Stimulated activated CD8-positive, alpha-beta memory T cell treated with anti-CD3 and anti-CD28 coated beads, Interleukin-15, amount 100 ng/mL, for 1 hour (primary cell): ENCODE results near the gene DOCK10.

Experiments used
- DNase-seq: peaks from one replicate; pipeline ENCODE4 v3.0.0-alpha.2; 2020; ENCODE audit warnings: low read depth

The DOCK10 gene

DNA sequence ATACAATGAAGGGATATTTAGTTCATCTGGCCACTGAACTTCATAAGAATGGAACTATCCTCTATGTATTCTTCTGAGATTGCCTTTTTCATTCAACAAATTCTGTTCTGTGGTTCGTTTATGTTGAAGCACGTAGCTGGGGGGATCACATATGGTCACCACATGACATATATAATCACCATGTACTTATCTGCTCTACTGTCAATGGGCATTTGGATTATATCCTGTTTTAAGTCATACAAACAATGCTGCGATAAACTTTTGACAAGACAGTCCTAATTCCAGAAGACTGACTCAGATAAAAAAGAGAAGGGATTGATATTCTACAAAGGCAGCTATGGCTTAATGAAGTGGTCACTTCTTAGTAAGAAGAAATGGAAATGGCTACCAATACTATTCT, 210.1 kb downstream of the DOCK10 start:
- DNase-seq, result no peak

DNA sequence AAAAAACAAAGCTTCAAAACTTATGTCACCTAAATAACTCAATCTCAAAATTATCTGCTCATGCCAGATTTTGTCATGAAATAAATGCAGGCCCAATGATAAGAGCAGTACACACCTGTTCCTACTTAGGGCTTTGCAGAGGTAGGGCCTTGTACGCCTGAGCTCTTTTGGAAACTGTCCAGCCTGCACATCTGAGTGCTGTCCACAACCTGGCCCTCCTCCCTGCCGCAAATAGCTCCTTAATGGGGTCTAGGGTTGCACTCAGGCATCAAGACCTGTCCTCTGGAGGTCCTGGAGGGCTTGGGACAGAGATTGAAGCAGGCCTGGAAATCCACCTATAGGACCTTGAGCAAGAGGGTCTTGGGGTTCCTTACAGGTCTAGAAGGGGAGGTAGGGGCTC, 210.7 kb downstream of the DOCK10 start:
- no peak for DNase-seq

DNA sequence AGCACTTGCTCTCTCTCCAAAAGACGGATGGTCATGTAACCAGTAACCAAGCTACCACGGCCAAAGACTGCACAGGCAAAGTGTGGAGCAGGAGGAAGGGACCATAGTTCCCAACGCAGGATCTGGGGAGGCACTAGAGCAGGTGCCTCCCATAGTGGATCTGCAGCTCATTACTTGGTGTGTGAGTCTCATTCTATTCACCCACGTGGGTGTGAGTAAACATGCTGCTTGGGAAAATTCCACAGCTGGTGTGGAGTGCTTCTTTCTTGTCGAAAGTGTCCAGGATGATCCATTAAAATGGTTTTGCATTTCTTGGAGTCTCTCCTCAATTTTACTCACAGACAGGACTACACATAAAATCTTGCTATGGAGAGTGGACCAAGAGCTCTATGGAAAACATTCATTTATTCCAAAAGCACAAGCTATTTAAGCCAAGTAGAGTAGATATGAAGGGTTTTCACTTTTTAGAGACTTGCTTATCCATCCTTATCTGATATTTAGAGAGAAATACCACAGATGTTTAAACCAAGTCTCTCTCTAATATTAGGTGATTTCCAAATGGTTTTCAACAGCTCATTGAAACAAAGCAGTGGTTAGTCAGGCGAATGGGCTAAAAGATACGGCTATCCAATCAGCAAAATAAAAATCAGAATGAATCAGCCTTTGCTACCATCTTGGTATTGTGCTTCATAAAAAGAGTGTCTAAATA, 221.8 kb downstream of the DOCK10 start:
- DNase-seq, result no peak

DNA sequence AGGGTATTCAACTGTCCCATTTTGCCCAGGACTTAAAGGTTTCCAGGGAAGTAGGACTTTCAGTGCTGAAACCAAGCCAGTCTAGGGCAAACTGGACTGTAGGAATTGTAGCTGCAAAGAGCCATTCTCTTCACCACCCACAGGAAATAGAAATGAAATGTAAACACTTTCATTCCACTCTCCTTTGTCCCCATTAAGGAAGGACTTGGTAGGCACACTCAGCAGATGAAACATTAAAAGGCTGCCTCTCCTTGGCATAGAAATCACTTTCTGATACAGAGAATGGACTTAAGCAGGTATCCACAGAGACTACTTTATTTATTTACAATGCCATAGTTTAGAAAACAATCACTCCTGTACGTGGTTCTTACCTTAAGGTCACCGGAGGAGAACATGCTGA, 223.2 kb downstream of the DOCK10 start:
- DNase-seq, result no peak

DNA sequence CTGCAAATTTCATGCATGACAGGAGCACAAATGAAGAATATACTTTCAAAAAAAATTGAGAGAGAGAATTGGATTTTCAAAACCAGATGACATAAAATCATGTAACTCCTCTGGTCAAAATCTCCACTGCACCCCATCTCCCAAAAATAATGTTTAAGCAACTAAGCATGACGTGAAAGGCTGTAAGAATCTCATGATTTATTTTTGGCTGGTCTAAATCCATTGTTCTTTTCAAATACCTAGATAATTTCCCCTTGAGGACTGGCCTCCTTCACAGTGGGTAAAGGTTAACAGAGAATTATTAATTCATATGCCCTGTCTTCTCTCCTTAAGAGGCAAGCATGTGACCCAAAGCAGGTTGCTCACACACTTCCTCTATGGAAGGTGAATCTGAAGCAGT, 224.6 kb downstream of the DOCK10 start:
- DNase-seq, result no peak

DNA sequence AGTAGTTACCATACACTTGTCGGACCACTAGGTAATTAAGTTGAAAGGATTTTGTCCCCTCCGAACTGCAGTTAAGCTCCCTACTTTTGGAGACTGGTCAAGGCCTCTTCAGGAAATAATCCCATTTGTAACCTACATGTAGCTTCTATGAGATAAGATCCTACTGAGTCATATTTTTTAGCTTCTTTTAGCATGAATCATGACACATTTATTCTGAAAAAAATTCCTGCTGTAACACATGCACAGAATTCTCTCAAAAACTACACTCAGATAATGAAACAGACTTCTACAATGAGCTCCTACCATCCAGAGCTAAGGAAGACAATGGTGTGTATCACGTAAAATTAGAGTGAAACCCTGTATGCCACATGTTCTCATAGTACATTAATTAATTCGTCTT, 225.5 kb downstream of the DOCK10 start:
- no peak for DNase-seq

DNA sequence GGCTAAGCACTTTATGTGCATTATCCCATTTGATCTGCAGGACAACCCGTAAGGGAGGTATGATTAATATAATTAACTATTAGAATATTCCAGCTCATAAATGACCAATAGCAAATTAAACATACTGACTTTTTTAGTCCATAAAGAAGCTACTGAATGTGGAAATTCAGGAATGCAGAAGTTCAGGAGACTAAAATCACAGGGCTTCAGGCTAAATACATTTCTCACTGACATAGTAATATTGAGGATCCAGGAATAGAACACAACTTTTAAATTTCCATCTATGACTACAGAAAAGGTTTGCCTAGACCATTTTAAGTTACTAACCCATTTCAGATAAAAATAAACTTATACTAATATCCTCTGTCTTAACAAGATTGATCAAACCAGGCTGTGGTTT, 228.7 kb downstream of the DOCK10 start:
- no peak for DNase-seq

DNA sequence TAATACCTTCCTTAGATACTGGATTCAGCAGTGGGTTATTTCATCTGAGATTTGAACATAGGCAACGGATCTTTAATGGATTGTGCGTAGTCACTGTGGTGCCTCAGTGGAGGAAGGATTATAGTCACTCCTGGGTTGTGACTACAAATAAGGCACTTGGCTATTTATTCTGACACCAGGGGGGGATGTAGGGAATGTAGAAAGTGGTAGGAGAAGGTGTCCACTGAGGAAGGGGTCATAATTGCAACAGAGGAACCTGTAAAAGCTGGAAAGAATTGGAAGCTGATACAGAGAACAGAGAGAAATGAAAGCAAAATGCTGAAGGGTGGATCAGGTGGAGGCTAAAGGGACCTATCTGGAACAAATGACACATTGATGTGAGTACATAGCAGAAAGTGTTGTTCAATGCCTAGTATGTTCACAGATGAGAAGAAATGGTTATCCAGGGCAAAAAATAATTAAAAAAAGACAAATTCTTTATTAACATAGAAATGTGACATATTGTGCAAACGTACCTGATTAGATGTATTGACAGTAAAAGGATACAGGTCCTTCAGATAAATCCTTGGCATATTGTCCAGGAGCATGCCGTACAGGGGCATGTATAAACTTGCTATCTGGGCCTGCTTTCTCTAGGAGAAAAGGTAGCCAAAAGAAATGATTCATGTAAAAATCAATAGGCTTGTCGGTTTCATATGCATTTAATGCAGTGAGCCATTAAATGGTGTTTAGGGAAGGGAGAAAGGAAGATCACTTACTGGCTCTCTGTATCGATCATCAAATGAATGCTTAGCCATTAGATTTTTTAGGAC, 234.9 kb downstream of the DOCK10 start:
- no peak for DNase-seq

DNA sequence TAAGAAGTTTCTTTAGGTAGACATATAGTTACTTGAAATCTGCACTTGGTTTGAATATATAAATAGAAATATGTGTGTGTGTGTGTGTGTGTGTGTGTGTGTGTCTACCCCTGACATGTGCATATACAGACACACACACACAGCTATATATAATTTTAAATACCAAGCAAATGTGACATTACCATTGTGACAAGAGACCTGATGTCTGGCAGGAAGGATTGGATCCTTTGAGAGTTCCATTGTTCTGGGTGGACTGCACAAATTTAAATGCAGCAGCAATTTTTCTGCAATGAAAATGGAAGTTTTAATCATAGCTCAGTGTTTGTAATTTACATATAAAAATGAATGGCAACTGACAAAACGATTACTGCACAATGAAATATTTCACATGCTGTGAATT, 238.3 kb downstream of the DOCK10 start:
- no peak for DNase-seq

DNA sequence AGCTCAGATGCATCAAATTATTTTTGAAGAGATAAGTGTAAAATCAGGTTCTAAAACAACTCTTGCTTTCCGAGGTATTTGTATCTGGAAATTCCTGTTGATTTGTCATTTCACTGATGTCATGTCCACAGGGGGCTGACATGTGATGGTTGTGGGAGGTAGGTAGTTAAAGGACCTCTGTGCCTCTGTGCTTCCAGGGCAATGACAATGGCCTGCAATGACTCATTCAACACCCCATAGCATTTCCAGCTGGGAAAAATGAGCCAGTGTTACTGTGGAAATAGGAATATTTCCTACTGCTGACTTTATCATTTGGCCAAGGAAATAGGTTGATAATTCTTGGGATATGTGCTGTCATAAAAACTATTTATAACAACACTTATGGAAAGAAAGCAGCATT, 239.9 kb downstream of the DOCK10 start:
- no peak for DNase-seq

DNA sequence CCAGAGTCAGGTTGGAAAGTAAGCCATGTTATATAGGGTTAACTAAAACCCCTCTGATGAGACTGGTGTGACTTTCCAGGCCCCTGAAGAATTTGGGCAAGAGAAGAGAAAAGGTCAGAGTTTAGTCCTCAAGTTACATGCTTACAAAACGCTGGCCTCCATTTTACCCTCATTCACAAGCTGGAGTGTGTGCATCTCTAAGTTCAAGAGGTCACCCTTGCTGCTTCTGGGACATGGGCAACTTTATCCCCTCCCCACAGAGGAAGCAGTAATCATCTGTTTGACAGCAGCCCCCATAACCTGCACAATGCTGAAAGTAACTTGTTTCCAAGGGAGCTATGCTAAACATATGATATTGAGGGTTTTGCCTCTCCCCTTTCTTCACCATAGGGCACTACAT, 240.9 kb downstream of the DOCK10 start:
- DNase-seq, result no peak

DNA sequence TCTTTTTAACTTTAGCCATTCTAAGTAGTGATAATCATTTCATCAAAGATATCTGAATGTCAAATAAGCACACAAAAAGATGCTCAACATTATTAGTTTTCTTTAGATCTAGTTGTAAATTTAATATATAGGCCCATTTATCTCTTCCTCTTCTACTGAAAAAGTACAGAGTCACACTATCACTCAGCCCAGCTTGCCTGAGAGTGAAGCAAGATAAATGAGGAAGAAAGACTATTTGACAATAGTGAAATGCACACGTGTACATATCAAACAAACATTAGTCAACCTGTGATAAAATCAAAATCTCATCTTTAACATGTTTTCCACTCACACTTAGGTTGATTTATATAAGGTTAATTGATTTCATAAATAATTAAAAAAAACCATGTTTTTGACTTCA, 242.6 kb downstream of the DOCK10 start:
- DNase-seq, result no peak

DNA sequence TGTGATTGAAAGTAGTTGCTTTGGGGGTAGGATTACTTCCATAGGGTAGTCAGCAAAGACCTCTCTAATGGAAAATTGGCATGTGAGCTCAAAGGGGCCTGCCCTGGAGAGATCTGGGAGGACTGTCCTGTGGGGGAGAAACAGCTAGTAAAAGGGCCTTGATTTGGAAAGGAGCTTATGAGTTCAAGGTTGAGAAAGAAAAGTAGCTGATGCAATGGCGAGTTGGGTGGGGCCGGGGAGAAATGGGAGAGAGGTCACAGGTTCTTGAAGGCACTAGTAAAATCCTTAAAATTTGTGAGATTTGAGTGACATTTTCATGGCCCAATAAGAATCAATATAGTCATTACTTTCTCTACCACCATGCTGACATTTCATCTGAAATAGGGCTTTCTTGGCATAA, 244.1 kb downstream of the DOCK10 start:
- DNase-seq, result no peak

DNA sequence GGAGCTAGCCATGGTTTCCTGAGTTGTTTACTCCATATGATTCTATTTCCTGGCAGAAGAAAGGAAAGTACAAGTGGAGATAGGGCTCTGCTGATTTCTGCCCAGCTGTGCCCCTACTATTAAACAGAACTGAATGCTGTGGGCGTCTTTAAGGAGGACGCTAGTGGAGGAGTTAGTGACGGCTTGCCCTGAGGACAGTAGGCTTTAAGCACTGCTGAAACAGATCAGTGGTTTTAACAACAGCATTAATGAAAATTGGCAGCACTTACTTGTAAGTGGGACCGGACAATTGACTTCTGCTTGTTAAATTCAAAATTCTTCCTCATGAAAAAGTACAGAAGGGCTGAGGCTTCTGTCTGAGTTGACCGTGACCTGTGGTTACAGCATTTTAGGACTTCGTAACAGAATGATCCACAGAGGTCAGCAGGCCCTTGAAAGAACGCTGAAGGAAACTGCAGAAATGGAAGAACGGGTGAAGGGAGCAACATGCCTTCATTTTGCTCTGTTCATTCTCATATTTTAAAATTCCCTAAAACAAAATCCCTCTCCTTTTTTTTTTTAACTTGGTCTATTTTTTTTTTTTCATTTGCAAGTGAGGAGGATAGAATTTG, 245.5 kb downstream of the DOCK10 start:
- no peak for DNase-seq

DNA sequence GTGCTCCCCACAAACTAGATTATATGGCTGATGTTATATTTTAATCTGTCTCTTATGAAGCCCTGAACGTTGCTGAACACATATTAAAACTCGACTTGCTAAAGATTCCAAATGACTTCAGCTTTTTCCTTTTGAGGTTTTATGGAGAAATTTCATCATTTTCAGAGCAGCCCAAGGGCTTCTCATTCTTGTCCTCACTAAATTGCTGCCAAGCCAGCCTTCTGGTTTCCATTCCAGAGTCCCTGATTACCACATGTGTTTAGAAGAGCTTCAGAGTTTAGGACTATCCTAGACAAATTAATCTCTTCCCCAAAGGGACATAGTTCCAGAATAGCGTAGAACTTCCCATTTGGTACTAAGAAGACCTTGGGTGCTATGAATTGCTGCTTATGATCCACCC, 248.3 kb downstream of the DOCK10 start:
- DNase-seq, result no peak

DNA sequence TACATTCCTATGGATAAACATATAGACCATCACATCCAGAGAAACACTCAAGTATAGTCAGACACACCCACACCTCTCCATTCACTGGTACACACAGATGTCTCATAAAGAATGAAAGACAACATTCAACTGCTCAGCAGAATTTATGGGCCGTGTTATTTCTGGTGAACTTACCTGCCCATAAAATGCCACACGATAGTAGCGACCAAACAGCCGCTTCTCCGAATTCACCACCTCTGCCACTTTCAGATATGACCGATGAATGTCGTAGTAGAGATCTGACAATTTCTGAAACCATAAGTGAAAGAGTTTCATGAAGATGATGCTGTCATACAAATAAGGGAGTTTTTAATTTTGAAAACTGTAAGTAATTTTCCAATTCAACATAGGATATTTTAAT, 255.4 kb downstream of the DOCK10 start:
- DNase-seq, result no peak

DNA sequence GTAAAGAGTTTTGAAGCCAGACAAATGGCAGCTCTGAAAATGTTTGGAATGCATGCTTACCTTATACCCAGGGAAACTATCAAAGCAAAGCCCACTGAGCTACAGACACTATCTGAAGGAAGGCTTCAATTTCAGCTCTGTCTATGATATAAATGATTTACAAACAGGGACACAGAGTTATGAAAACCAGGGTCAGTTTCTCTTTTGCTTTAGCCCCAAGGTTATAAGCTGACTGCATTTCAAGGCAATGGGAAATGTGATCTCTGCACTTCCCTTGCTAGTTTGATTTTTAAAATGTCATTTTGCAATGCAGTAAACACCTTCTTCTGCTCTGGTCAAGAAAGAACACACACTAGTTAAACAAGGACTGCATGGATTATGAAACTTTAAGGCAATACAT, 260.9 kb downstream of the DOCK10 start:
- no peak for DNase-seq

DNA sequence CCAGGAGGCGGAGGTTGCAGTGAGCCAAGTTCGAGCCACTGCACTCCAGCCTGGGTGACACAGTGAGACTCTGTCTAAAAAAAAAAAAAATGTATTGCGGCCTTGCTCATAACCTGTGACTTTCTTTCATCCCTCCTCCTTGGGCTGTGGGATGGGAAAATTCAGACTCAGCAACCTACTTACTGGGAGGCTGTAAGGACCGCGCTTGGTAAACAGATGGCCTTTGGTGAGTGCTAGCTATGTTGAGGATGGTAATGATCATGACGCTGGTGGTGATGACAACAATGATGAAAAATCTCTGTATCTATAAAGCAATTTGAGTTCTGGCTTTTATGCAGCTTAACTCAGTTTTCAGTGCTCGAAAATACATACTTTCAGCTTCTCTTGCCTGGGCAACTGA, 261.4 kb downstream of the DOCK10 start:
- no peak for DNase-seq

DNA sequence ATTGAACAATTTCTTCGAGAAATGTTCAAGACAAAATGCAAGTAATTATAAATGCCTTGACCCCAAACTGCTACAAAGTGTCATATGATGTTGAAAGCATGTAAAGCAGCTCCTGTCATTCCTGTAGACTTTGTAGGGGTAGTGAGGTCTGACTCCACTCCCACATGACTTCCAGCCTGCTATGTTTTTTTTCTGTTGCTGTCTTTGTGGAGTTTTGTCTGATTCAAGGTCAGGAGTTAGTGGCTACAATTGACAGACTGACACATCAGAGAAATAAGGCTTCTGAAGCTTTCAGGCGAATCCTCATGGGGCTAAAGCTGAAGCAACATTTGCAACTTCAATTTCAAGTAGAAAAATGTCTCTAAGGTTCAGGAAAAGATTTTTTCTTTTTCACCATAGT, 262.2 kb downstream of the DOCK10 start:
- no peak for DNase-seq

DNA sequence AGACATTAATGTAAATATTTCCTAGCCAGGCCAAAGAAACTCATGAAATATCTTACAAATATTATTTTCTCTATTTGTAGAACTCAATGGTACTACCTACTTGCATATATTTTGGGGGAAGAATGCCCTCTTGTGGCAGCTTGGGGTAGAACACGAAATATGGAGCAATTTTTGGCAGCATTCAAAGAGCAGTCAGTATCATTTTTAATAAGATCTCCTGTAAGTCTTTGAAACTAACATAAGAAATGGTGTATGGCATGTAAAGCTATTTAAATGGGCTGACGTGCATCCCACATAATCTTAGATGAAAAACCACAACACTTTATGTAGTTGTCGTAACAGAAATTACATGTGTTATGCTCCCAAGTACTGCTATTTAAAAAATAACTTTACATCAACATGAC, 263.8 kb downstream of the DOCK10 start:
- peak; percentile 46 for DNase-seq

DNA sequence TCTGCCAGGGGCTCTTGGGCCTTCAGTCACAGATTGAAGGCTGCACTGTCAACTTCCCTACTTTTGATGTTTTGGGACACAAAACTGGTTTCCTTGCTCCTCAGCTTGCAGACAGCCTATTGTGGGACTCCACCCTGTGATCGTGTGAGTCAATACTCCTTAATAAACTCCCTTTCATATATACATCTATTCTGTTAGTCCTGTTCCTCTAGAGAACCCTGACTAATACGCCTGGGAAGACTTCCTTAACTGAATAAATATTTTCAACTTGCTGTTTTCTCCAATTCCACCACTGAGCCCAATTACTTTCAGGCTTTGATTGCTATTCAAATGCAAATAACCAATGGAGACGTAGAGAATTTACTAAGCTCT, 264.7 kb downstream of the DOCK10 start:
- no peak for DNase-seq

DNA sequence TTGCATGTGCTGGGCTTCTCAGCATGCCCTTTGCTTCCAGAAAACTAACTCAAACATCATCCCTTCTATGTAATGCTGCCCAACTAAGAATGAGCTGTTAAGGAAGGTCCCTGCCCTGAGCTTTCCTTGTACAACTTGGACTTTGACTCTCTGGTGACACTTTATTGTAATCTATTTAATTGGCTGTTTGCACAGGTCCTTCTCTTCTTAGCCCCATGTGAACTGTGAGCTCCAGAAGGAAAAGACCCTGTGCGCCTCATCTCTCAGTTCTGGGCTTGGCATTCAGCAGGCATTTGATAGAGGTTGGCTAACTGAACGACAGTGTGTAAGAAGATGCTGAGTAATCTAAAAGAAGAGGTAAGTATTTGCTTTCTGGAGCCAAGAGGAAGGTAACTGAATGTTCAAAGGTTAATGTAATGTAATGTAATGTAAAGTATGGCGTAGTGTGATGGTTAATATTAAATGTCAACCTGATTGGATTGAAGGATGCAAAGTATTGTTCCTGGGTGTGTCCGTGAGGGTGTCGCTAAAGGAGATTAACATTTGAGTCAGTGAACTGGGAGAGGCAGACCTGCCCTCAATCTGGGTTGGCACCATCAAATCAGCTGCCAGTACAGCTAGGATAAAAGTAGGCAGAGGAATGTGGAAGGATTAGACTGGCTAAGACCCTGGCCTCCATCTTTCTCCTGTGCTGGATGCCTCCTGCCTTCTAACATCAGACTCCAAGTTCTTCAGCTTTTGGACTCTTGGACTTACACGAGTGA, 265.3 kb downstream of the DOCK10 start:
- DNase-seq, result no peak

DNA sequence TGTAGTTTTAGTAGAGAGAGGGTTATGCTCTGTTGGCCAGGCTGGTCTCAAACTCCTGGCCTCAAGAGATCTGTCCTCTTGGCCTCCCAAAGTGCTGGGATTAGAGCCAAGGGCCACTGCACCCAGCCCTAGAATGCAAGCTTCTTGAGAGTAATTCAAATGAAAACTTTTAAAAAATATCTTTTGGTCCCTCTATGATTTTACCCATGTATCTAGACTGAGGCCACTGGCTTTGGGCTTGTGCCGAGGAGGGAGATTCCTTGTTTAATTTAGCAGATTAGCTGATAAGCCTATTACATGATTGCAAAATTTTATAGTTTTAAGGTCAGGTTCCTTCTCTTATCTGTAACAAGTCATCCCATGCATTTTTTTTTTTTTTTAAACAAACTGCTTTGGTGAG, 266.6 kb downstream of the DOCK10 start:
- DNase-seq, result no peak
